Right cardiac atrium (tissue), 5 donors: Measurements from ENCODE around the gene BIRC5. TPM values are rescaled to one million over a fixed set of nuclear protein-coding genes. Genes with fewer than 3 reads are reported as not detected.
"Not testable (repeated sequence)": the region's sequence is repeated elsewhere in the genome, so short reads cannot be mapped to it uniquely, and the experiment has no call there.

Experiments used
- ATAC-seq, 2 donors: fragments of 200-7000 bp; cut with Tn5 transposase; one replicate each; pipeline versions ENCODE4 v1.8.0 to v1.9.1; 2020; ENCODE audit warnings: moderate library complexity in 2 of 2, mild to moderate bottlenecking in 1 of 2
- DNase-seq, 3 donors: peaks; one replicate each; pipeline ENCODE4 v3.0.0-alpha.2; 2020
- H3K27ac ChIP-seq: one replicate; pipeline ENCODE4 v1.5.1; 2013; ENCODE audit warnings: mild to moderate bottlenecking, low read length, control low read depth, moderate library complexity
- H3K27me3 ChIP-seq: one replicate; pipeline ENCODE4 v1.6.1; 2013; ENCODE audit not compliant: control insufficient read depth, insufficient read depth
- H3K4me1 ChIP-seq: one replicate; pipeline ENCODE4 v1.6.1; 2013; ENCODE audit warnings: low read length; ENCODE audit not compliant: control insufficient read depth, insufficient read depth
- H3K4me3 ChIP-seq: one replicate; pipeline ENCODE4 v1.5.1; 2013; ENCODE audit warnings: low read length, control low read depth
- H3K9me3 ChIP-seq: one replicate; pipeline ENCODE4 v1.6.1; 2013; ENCODE audit warnings: low read length; ENCODE audit not compliant: control insufficient read depth
- WGBS: extraction: QIAGEN DNeasy Blood & Tissue Kit; methylation state at CpG from one replicate; pipeline ENCODE4 v1.1.7; 2013; 5-methylcytosine and 5-hydroxymethylcytosine counted together
- intact Hi-C, 4 donors: fragments of 100-400 bp; cut with DNase I; formaldehyde crosslinking; loops; one replicate each; pipeline versions ENCODE4 v1.11.0 to v1.14.0; 2022 to 2023
- polyA plus RNA-seq: library from polyadenylated mRNA; stranded (reverse); fragments of 200-250 nt; gene quantifications from one replicate; pipeline ENCODE4 v1.2.3, GENCODE V29; 2013
- total RNA-seq, 4 donors: library from RNA; stranded (reverse); fragmentation: NEBNext Ultra II Directional; extraction: Animal tissue kit (Norgen Biotek cat#: 25700); gene quantifications; one replicate each; pipeline ENCODE4 v1.2.1, GENCODE V29; 2021
- donor health status: healthy with polysubstance abuse.
- donor health status: DM: no; HTN: yes; CAD: no.
- donor health status: DM: no; HTN: no; CAD: no.
- donor health status: DM: no; HTN: yes; CAD: no; lungs with severe emphysema.
- donor health status: DM: yes; HTN: yes; CAD: no.

The BIRC5 gene
- total and polyA plus RNA-seq, 5 donors, result 0.17 to 1.3 (median 0.70) TPM; not detected in 1

GRCh38 chr17:78234261-78234865 lies 20.3 kb downstream of the BIRC5 start:
- ATAC-seq (no peak), DNase-seq (no peak)
- H3K27me3 ChIP-seq, result no peaks in the 10 kb centered on the region
- 81% methylated on average over 17 of the region's 17 CpGs for WGBS
- no peak overlapping the region for H3K27ac ChIP-seq
- H3K4me3 ChIP-seq, result no peak overlapping the region
- intact Hi-C loops, result no loop called here
- no peaks in the 10 kb centered on the region for H3K9me3 ChIP-seq
- no peaks in the 10 kb centered on the region for H3K4me1 ChIP-seq

GRCh38 chr17:78235022-78235421 lies 21.0 kb downstream of the BIRC5 start:
- peak; percentile 50 to 74 for ATAC-seq
- peak; percentile 59 to 84 (median 81) for DNase-seq

GRCh38 chr17:78235885-78236284 lies 21.8 kb downstream of the BIRC5 start:
- Histone ChIP-seq H3K27me3 (no peaks in the 10 kb centered on the region), H3K4me1 (no peaks in the 10 kb centered on the region), H3K4me3 (no peak overlapping the region), H3K9me3 (no peaks in the 10 kb centered on the region), H3K27ac (no peak overlapping the region)
- WGBS, result 91% methylated on average over 8 of the region's 8 CpGs
- no peak for DNase-seq
- intact Hi-C loops, result no loop called here
- ATAC-seq, result no peak

More at GRCh38 chr17:78235022-78235421, 21.0 kb downstream of the BIRC5 start:
- H3K9me3 ChIP-seq, intact Hi-C loops, H3K4me3 ChIP-seq, H3K27me3 ChIP-seq, H3K27ac ChIP-seq, H3K4me1 ChIP-seq: not testable (repeated sequence)
- WGBS, result 75% methylated on average over 6 of the region's 6 CpGs

- no peaks in the 10 kb centered on the region for H3K27me3 ChIP-seq
- ATAC-seq (no peak), DNase-seq (peak in 1 of 3 donors; percentile 29)
- no peaks in the 10 kb centered on the region for H3K4me1 ChIP-seq
- H3K9me3 ChIP-seq, result no peaks in the 10 kb centered on the region
- H3K27ac ChIP-seq, result no peak overlapping the region
- intact Hi-C loops, result no loop called here
- no peak overlapping the region for H3K4me3 ChIP-seq
- WGBS, result 94% methylated on average over 20 of the region's 20 CpGs
Observed at GRCh38 chr17:78236362-78237127, 22.5 kb downstream of the BIRC5 start.

GRCh38 chr17:78237401-78238012 lies 23.5 kb downstream of the BIRC5 start:
- intact Hi-C loops, result no loop called here
- DNase-seq (peak in 2 of 3 donors; percentile 48 to 67), ATAC-seq (no peak)
- Histone ChIP-seq H3K27ac (no peak overlapping the region), H3K4me1 (no peaks in the 10 kb centered on the region), H3K4me3 (no peak overlapping the region), H3K9me3 (no peaks in the 10 kb centered on the region), H3K27me3 (no peaks in the 10 kb centered on the region)
- WGBS, result 69% methylated on average over 11 of the region's 11 CpGs

- intact Hi-C loops, result no loop called here
- H3K4me3 ChIP-seq, result no peak overlapping the region
- DNase-seq, result peak in 1 of 3 donors; percentile 29
- H3K9me3 ChIP-seq, result no peaks in the 10 kb centered on the region
- H3K4me1 ChIP-seq, result no peaks in the 10 kb centered on the region
- 83% methylated on average over 20 of the region's 20 CpGs for WGBS
- no peaks in the 10 kb centered on the region for H3K27me3 ChIP-seq
- no peak for ATAC-seq
- H3K27ac ChIP-seq, result no peak overlapping the region
Observed at GRCh38 chr17:78238823-78239488, 24.9 kb downstream of the BIRC5 start.

GRCh38 chr17:78239489-78239931 lies 25.5 kb downstream of the BIRC5 start:
- intact Hi-C loops, result no loop called here
- Histone ChIP-seq H3K9me3 (no peaks in the 10 kb centered on the region), H3K27ac (no peak overlapping the region), H3K4me1 (no peaks in the 10 kb centered on the region), H3K27me3 (no peaks in the 10 kb centered on the region), H3K4me3 (no peak overlapping the region)
- DNase-seq (peak in 2 of 3 donors; percentile 25 to 33), ATAC-seq (no peak)
- 95% methylated on average over 9 of the region's 9 CpGs for WGBS

GRCh38 chr17:78240012-78240655 lies 26.1 kb downstream of the BIRC5 start:
- intact Hi-C loops, result no loop called here
- DNase-seq, result peak in 2 of 3 donors; percentile 31 to 39
- Histone ChIP-seq H3K9me3 (no peaks in the 10 kb centered on the region), H3K4me3 (no peak overlapping the region), H3K27me3 (no peaks in the 10 kb centered on the region), H3K27ac (no peak overlapping the region), H3K4me1 (no peaks in the 10 kb centered on the region)
- no peak for ATAC-seq
- WGBS, result 81% methylated on average over 12 of the region's 12 CpGs

GRCh38 chr17:78240839-78241238 lies 26.8 kb downstream of the BIRC5 start:
- intact Hi-C loops, result no loop called here
- Histone ChIP-seq H3K4me3 (no peak overlapping the region), H3K27ac (no peak overlapping the region), H3K9me3 (no peaks in the 10 kb centered on the region), H3K27me3 (no peaks in the 10 kb centered on the region), H3K4me1 (no peaks in the 10 kb centered on the region)
- no peak for ATAC-seq
- DNase-seq, result peak in 1 of 3 donors; percentile 28
- WGBS, result 81% methylated on average over 9 of the region's 9 CpGs

- Histone ChIP-seq H3K27ac (no peak overlapping the region), H3K4me1 (no peaks in the 10 kb centered on the region), H3K4me3 (no peak overlapping the region), H3K27me3 (no peaks in the 10 kb centered on the region), H3K9me3 (no peaks in the 10 kb centered on the region)
- intact Hi-C loops, result no loop called here
- 82% methylated on average over 13 of the region's 13 CpGs for WGBS
- DNase-seq (no peak), ATAC-seq (peak in 1 of 2 donors; percentile 26)
Observed at GRCh38 chr17:78241277-78242023, 27.4 kb downstream of the BIRC5 start.
